Neural crest cell (in vitro differentiated cells): ENCODE data around the gene COLEC12. TPM values are rescaled to one million over a fixed set of nuclear protein-coding genes. Genes with fewer than 3 reads are reported as not detected.

ENCODE experiments used
- DNase-seq: peaks from one replicate; pipeline ENCODE4 v3.0.0; 2021; ENCODE audit warnings: low read depth, mixed read lengths, low spot score
- H3K27ac Mint-ChIP-seq: one replicate; pipeline ENCODE4 v1.8.0; 2021; ENCODE audit warnings: mild to moderate bottlenecking, mixed read lengths; ENCODE audit not compliant: unreplicated experiment
- H3K27me3 Mint-ChIP-seq: 2 replicates; pipeline ENCODE4 v1.8.0; 2021; ENCODE audit warnings: low read depth, mild to moderate bottlenecking, mixed read lengths
- H3K36me3 Mint-ChIP-seq: 2 replicates; pipeline ENCODE4 v1.8.0; 2021; ENCODE audit warnings: low read depth, mild to moderate bottlenecking, mixed read lengths
- H3K4me1 Mint-ChIP-seq: 2 replicates; pipeline ENCODE4 v1.8.0; 2021; ENCODE audit warnings: mixed read lengths
- H3K4me3 Mint-ChIP-seq: one replicate; pipeline ENCODE4 v1.8.0; 2021; ENCODE audit warnings: mild to moderate bottlenecking, mixed read lengths
- H3K9me3 Mint-ChIP-seq: 2 replicates; pipeline ENCODE4 v1.8.0; 2021; ENCODE audit warnings: mixed read lengths
- CTCF ChIP-seq: fragments of 200-600 bp; sonication (generic); conservative IDR thresholded peaks from 2 replicates; pipeline ENCODE4 v1.5.0; 2021; ENCODE audit warnings: antibody characterized with exemption, mild to moderate bottlenecking
- total RNA-seq: library from RNA; stranded (reverse); gene quantifications from 2 replicates; pipeline ENCODE4 v1.2.1, GENCODE V29; 2021

The COLEC12 gene
- total RNA-seq, 1 donor from 2014 or later, result 1.7 TPM

- TF ChIP-seq CTCF, result no peak
- peaks cover 11% of the 10 kb centered on the region for H3K4me1 Mint-ChIP-seq
- no peaks in the 10 kb centered on the region for H3K9me3 Mint-ChIP-seq
- H3K27ac Mint-ChIP-seq, result no peak overlapping the region
- no peaks in the 10 kb centered on the region for H3K36me3 Mint-ChIP-seq
- H3K27me3 Mint-ChIP-seq, result no peaks in the 10 kb centered on the region
- no peak overlapping the region for H3K4me3 Mint-ChIP-seq
- DNase-seq, result no peak
These were observed 75.3 kb downstream of the COLEC12 start for GRCh38 chr18:425106-425745.

GRCh38 chr18:424668-425067 lies 75.8 kb downstream of the COLEC12 start:
- Mint-ChIP-seq H3K27me3 (no peaks in the 10 kb centered on the region), H3K27ac (no peak overlapping the region), H3K4me3 (no peak overlapping the region), H3K9me3 (no peaks in the 10 kb centered on the region), H3K36me3 (no peaks in the 10 kb centered on the region), H3K4me1 (peaks cover 11% of the 10 kb centered on the region)
- TF ChIP-seq CTCF, result no peak
- no peak for DNase-seq

- no peak for DNase-seq
- no peak overlapping the region for H3K27ac Mint-ChIP-seq
- H3K9me3 Mint-ChIP-seq, result no peaks in the 10 kb centered on the region
- H3K36me3 Mint-ChIP-seq, result no peaks in the 10 kb centered on the region
- no peak for TF ChIP-seq CTCF
- H3K4me1 Mint-ChIP-seq, result peaks cover 11% of the 10 kb centered on the region
- H3K27me3 Mint-ChIP-seq, result no peaks in the 10 kb centered on the region
- H3K4me3 Mint-ChIP-seq, result no peak overlapping the region
These were observed 76.3 kb downstream of the COLEC12 start for GRCh38 chr18:424071-424661.

GRCh38 chr18:422966-423365 lies 77.5 kb downstream of the COLEC12 start:
- DNase-seq, result no peak
- no peak for TF ChIP-seq CTCF
- H3K36me3 Mint-ChIP-seq, result no peaks in the 10 kb centered on the region
- H3K9me3 Mint-ChIP-seq, result no peaks in the 10 kb centered on the region
- H3K27me3 Mint-ChIP-seq, result no peaks in the 10 kb centered on the region
- H3K4me3 Mint-ChIP-seq, result no peak overlapping the region
- no peak overlapping the region for H3K27ac Mint-ChIP-seq
- H3K4me1 Mint-ChIP-seq, result peaks cover 11% of the 10 kb centered on the region

- H3K4me3 Mint-ChIP-seq, result no peak overlapping the region
- no peaks in the 10 kb centered on the region for H3K9me3 Mint-ChIP-seq
- H3K27me3 Mint-ChIP-seq, result no peaks in the 10 kb centered on the region
- no peak overlapping the region for H3K27ac Mint-ChIP-seq
- no peaks in the 10 kb centered on the region for H3K36me3 Mint-ChIP-seq
- no peak for TF ChIP-seq CTCF
- DNase-seq, result no peak
- peaks cover 6% of the 10 kb centered on the region for H3K4me1 Mint-ChIP-seq
These were observed 79.0 kb downstream of the COLEC12 start for GRCh38 chr18:421247-422155.
